SKM-1 treated with dmso at 0.1 percent for 144 hours (cell line): Measurements from ENCODE around the gene RRP8.

Source experiments
- DNase-seq: peaks from one replicate; lab custom pipeline; 2025; ENCODE audit not compliant: unreplicated experiment; lab: John Stamatoyannopoulos, UW

RRP8 gene

GRCh38 chr11:6572215-6572614 lies 31.2 kb downstream of the RRP8 start:
- no peak for DNase-seq

GRCh38 chr11:6571434-6572008 lies 31.9 kb downstream of the RRP8 start:
- DNase-seq: no peak

GRCh38 chr11:6570691-6571427 lies 32.6 kb downstream of the RRP8 start:
- DNase-seq: no peak

GRCh38 chr11:6569706-6570105 lies 33.7 kb downstream of the RRP8 start:
- DNase-seq: no peak

GRCh38 chr11:6568191-6568918 lies 35.1 kb downstream of the RRP8 start:
- DNase-seq: no peak

GRCh38 chr11:6567371-6567745 lies 36.1 kb downstream of the RRP8 start:
- DNase-seq: no peak

GRCh38 chr11:6566704-6567370 lies 36.6 kb downstream of the RRP8 start:
- DNase-seq: no peak

- DNase-seq: no peak
Observed at GRCh38 chr11:6565988-6566703, 37.3 kb downstream of the RRP8 start.

GRCh38 chr11:6565325-6565724 lies 38.1 kb downstream of the RRP8 start:
- no peak for DNase-seq

GRCh38 chr11:6563667-6564066 lies 39.7 kb downstream of the RRP8 start:
- no peak for DNase-seq

GRCh38 chr11:6563121-6563619 lies 40.2 kb downstream of the RRP8 start:
- no peak for DNase-seq

GRCh38 chr11:6561288-6561687 lies 42.1 kb downstream of the RRP8 start:
- no peak for DNase-seq

GRCh38 chr11:6559369-6559768 lies 44.0 kb downstream of the RRP8 start:
- no peak for DNase-seq

- no peak for DNase-seq
Observed at GRCh38 chr11:6557761-6558674, 45.4 kb downstream of the RRP8 start.

- DNase-seq: no peak
Observed at GRCh38 chr11:6557063-6557462, 46.4 kb downstream of the RRP8 start.

- DNase-seq: no peak
Observed at GRCh38 chr11:6556139-6556949, 47.1 kb downstream of the RRP8 start.

- DNase-seq: no peak
Observed at GRCh38 chr11:6554828-6555706, 48.3 kb downstream of the RRP8 start.

- DNase-seq: no peak
Observed at GRCh38 chr11:6553634-6554033, 49.8 kb downstream of the RRP8 start.
